ENCODE data around the gene TMIGD3.

The TMIGD3 gene

DNA sequence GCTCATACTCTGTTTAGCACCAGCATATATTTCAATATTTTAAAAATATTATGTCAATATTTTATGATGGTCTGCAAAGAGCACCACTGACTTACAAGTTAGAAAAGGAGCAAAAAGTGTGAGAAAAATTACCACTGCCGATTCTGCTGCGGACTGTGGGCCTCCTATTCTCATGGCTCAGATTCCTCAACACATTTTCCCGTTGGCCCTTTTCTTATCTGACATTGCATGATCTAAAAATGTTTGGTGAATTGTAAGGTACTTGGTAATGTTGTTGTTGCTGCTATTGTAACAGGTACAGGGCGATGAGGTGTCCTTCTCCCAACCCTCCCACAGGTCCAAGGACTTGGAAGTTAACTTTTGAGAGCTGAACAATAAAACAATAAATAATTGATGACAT is 28.9 kb downstream of the TMIGD3 start:
- DNase-seq (ENCODE audit: low read depth), result no peak

- no peak for DNase-seq (ENCODE audit: low read depth)
Observed at GRCh38 chr1:111474106-111474505, 29.3 kb downstream of the TMIGD3 start.

GRCh38 chr1:111471538-111471937 is 31.9 kb downstream of the TMIGD3 start:
- DNase-seq (ENCODE audit: low read depth), result no peak

DNA sequence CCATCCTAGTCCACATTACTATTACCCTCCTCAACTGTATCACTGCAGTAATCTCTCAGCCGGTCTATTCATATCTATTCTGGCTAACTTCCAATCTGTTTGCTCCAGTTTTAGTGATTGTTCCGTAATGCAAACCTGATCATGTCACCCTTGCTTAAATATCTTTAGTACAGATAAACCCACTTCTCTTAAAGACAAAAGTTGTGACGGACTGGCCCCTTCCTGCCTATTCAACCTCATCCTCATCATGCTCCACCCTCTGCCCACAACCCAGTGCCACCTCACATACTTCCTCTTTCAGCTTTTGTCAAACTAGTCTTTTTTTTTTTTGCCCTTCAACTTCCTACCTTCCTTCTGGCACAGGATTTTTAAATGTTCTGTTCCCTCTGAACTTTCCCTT is 32.4 kb downstream of the TMIGD3 start:
- DNase-seq (ENCODE audit: low read depth), result no peak

DNA sequence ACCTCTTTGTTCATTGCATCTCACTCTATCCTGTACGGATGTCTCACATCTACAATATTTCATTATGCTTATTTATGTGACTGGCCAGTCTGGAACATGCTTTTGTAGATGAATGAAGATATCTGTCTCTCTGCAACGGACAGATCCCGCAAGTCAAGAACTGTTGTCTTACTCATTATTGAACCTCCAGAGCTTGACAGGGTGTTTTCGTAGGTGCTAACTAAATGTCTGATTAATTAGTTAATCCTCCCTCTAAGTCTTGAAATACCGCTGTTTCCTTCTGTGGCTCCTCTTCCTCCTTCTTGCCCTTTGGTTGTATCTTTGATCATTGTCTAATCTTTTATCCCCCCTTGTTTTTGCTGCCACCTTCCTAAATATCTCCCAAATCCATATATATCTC is 32.8 kb downstream of the TMIGD3 start:
- no peak for DNase-seq (ENCODE audit: low read depth)

- DNase-seq (ENCODE audit: low read depth), result no peak
Observed at GRCh38 chr1:111469539-111469938, 33.9 kb downstream of the TMIGD3 start.

- DNase-seq (ENCODE audit: low read depth), result no peak
Observed at GRCh38 chr1:111468717-111469100, 34.7 kb downstream of the TMIGD3 start.

DNA sequence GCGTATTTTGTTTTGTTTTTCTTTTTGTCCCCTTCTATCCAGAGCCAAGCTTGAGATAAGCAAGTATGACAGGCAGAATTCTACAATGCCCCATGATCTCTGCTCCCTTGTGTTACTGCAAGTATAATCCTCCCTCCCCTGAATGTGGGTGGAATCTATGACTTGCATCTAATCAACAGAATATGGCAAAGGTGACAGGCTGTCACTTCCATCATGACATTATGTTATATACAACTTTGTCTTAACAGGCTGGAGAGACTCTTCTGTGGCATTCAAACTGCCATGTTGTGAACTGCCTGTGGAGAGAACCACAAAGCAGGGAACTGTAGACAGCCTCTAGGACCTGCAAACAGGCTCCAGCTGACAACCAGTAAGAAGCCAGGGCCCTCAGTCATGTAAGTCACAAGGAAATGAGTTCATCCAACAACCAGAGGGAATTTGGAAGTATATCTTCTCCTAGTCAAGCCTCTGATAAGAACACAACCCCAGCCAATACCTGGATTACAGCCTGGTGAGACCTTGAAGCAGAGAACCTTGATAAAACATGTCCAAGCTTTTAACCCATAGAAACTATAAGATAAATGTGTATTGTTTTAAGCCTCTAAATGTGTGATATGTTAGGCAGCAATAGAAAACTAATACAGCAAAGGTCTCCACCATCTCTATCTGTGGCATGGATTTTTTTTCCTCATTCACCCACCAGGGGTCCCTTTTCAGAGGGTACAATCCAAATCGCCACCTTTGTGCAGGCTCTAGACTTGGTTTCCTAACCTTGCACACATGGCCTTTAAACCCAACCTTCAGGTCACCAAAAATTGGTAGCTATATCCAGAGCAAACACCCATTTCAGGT is 35.3 kb downstream of the TMIGD3 start:
- DNase-seq (ENCODE audit: low read depth), result peak; percentile 20

- no peak for DNase-seq (ENCODE audit: low read depth)
Observed at GRCh38 chr1:111466480-111466879, 37.0 kb downstream of the TMIGD3 start.

DNA sequence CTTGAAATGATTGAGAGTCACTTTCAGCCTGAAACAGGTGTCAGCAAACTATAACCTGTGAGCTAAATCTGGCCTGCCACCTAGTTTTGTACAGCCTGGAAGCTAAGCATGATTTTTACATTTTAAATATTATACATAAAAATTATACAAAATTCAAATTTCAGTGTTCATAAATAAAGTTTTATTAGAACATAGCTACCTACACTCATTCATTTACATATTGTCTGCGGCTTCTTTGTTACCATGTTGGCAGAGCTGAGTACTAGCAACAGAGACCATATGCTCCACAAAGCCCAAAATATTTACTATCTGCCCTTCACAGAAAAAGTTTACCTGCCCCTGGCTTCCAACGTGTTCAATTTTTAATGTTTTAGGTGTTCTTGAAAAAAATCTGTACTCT is 37.7 kb downstream of the TMIGD3 start:
- DNase-seq (ENCODE audit: low read depth), result no peak

GRCh38 chr1:111463029-111463683 is 40.3 kb downstream of the TMIGD3 start:
- DNase-seq (ENCODE audit: low read depth), result peak; percentile 85

- no peak for DNase-seq (ENCODE audit: low read depth)
Observed at GRCh38 chr1:111462370-111463028, 40.9 kb downstream of the TMIGD3 start.

- DNase-seq (ENCODE audit: low read depth), result no peak
Observed at GRCh38 chr1:111461765-111462164, 41.7 kb downstream of the TMIGD3 start.

- no peak for DNase-seq (ENCODE audit: low read depth)
Observed at GRCh38 chr1:111455642-111456031, 47.8 kb downstream of the TMIGD3 start.

GRCh38 chr1:111454859-111455641 is 48.4 kb downstream of the TMIGD3 start:
- no peak for DNase-seq (ENCODE audit: low read depth)

- peak; percentile 11 for DNase-seq (ENCODE audit: low read depth)
Observed at GRCh38 chr1:111453706-111454105, 49.7 kb downstream of the TMIGD3 start.

GRCh38 chr1:111452581-111452980 is 50.9 kb downstream of the TMIGD3 start:
- DNase-seq (ENCODE audit: low read depth), result no peak

GRCh38 chr1:111450185-111450584 is 53.2 kb downstream of the TMIGD3 start:
- no peak for DNase-seq (ENCODE audit: low read depth)

DNA sequence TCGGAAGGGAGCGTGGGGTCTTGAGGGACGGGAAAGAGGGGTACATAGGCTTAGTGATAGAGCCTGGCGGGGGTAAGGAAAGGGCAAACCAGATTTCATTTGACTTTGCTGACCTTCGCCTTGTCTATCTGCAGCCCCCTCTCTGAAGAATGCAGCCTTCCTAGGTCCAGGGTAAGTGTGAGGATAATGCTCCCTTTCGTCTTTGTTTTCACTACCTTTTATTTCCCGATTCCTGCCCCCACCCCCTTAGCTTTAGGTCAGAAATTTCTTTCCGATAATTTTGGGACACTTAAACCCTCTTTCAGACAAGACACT is 53.8 kb downstream of the TMIGD3 start:
- DNase-seq (ENCODE audit: low read depth), result no peak

DNA sequence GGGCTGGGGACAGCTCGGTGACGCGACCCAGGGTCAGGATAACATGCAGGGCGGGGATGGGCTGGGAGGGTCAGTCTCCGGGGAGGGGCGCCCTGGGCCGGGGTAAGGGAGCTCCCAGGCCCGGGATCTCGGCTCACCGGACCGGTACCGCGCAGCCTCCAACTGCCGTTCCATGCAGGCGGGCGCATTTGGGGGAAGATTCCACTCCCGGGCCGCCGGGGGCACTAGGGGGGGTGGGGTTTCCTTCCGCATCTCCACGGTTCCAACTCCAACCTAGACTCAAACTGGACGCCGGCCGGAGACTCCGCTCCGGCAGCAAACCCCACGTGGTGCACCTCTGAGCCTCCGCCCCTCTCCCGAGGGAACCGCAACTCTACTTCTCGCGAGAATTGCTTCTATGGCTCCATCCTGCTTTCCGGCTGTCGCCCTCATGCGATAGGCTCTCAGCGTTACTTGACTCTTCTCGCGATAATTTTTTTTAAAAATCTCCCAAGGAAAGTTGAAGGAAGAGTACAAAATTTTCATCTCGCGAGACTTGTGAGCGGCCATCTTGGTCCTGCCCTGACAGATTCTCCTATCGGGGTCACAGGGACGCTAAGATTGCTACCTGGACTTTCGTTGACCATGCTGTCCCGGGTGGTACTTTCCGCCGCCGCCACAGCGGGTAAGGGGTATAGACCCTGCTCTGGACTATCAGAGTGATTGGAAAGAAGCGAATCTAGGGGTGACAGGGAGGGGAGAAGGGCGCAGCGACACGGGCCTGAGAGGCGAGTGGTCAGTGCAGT is 54.3 kb downstream of the TMIGD3 start, which contains the start of the genes ATP5PB and WDR77:
Gene ATP5PB, plus strand, starts transcription at position 547 of the 785 bp plus-strand sequence. Its CDS starts 78 bp downstream, at position 625.
Gene WDR77, minus strand, starts transcription at position 339 of the 785 bp plus-strand sequence. Its CDS starts 87 bp downstream, at position 252.
- peak; percentile 99 for DNase-seq (ENCODE audit: low read depth)

DNA sequence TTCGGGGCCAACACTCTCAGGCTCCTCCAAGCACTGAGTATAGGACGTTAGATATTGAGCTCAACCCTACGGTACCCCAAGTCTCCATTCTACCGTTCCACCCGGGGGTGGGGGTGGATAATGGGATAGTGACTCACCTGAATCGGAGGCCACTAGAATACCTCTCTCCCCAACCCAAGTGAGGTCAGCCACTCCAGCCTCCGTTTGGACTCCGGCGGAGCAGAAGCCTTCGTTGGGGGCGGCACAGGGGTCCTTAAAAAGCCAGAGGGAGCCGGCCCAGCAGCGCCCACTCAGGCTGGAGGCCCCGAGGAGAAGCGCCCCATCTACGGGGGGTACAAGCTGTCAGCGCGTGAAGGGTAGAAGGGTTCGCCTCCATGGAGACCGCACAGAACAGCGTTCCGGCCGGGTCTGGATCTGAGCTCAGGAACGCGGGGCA is 54.9 kb downstream of the TMIGD3 start:
- DNase-seq (ENCODE audit: low read depth), result peak; percentile 16

Measured in amniotic epithelial cell (primary cell).